Immature natural killer cell (primary cell): ENCODE data around the gene XG. TPM values are rescaled to one million over a fixed set of nuclear protein-coding genes. Genes with fewer than 3 reads are reported as not detected.
"Not testable (repeated sequence)": the region's sequence is repeated elsewhere in the genome, so short reads cannot be mapped to it uniquely, and the experiment has no call there.

ENCODE experiments used
- DNase-seq, 3 donors: peaks; one replicate each; pipeline ENCODE4 v3.0.0; 2022; ENCODE audit warnings: mixed read lengths in 1 of 3
- H3K27ac Mint-ChIP-seq, 6 donors: one replicate each; pipeline ENCODE4 v1.8.0; 2020; ENCODE audit warnings: mixed read lengths in 6 of 6, mild to moderate bottlenecking in 5 of 6, inconsistent platforms in 4 of 6, moderate library complexity in 3 of 6
- H3K27me3 Mint-ChIP-seq, 3 donors: one replicate each; pipeline ENCODE4 v1.8.0; 2020 to 2021; ENCODE audit warnings: low read depth in 3 of 3, mild to moderate bottlenecking in 3 of 3, mixed read lengths in 3 of 3, moderate library complexity in 3 of 3, inconsistent platforms in 1 of 3
- H3K36me3 Mint-ChIP-seq, 3 donors: one replicate each; pipeline ENCODE4 v1.8.0; 2020; ENCODE audit warnings: mixed read lengths in 3 of 3, inconsistent platforms in 2 of 3, mild to moderate bottlenecking in 2 of 3
- H3K4me1 Mint-ChIP-seq, 2 donors: one replicate each; pipeline ENCODE4 v1.8.0; 2020; ENCODE audit warnings: inconsistent platforms in 2 of 2, mild to moderate bottlenecking in 2 of 2, mixed read lengths in 2 of 2, moderate library complexity in 1 of 2
- H3K4me3 Mint-ChIP-seq, 5 donors: one replicate each; pipeline ENCODE4 v1.8.0; 2020; ENCODE audit warnings: mild to moderate bottlenecking in 5 of 5, mixed read lengths in 5 of 5, inconsistent platforms in 3 of 5, moderate library complexity in 3 of 5
- H3K9me3 Mint-ChIP-seq, 6 donors: one replicate each; pipeline ENCODE4 v1.8.0; 2020; ENCODE audit warnings: mild to moderate bottlenecking in 6 of 6, mixed read lengths in 6 of 6, inconsistent platforms in 4 of 6, moderate library complexity in 3 of 6
- polyA plus RNA-seq, 3 donors: library from polyadenylated mRNA; unstranded; fragments of 300-500 nt; fragmentation: Illumina TruSeq; gene quantifications; one replicate each; pipeline ENCODE4 v1.2.3, GENCODE V29; 2021

The XG gene
- polyA plus RNA-seq, 3 donors from 2014 or later, result not detected

DNA sequence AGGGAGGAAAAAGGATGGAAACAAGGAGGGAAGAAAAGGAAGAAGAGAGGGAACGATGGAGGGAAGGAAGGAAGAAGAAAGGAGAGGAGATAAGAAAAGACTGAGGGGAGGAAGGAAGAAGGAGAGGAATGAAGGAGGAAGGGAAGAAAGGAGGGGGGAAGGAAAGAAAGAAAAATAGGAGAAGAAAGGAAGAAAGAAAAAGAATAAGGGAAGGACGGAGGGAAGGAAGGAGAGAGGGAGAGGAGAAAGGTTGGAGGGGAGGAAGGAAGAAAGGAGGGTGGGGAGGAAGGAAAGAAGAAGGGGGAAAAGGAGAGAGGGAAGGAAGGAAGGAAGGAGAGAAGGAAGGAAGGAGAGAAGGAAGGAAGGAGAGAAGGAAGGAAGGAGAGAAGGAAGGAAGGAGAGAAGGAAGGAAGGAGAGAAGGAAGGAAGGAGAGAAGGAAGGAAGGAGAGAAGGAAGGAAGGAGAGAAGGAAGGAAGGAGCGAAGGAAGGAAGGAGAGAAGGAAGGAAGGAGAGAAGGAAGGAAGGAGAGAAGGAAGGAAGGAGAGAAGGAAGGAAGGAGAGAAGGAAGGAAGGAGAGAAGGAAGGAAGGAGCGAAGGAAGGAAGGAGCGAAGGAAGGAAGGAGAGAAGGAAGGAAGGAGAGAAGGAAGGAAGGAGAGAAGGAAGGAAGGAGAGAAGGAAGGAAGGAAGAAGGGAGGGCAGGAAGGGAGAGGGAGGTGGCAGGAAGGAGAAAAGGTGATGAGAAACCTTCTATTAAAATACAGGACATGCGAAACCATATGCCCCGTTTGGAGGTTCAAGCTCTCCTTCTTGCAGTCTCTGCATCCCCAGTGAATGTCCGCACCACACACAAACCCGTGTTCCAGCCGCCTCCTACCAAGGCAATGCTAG lies 21.6 kb downstream of the XG start:
- H3K27ac Mint-ChIP-seq, H3K36me3 Mint-ChIP-seq, H3K4me1 Mint-ChIP-seq, H3K4me3 Mint-ChIP-seq, H3K27me3 Mint-ChIP-seq, H3K9me3 Mint-ChIP-seq, DNase-seq: not testable (repeated sequence)

DNA sequence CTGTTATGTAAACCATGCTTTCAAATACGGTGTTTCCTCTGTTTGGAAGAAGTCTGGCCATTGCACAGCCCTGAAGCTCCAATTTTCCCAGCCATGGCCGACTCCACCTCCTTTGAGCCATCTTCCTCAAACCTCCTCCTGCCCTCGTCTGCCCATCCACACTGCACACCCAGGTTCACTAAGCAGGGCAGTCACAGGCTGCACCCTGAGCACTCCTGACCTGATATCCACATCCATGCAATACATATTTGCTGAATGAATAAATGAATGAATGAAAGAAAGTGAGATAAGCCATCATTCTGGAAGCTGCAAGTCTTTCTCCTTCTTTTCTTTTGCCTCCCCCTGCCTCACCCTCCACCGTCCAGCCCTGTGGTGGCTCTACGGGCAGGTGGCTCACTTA lies 22.2 kb downstream of the XG start:
- Mint-ChIP-seq H3K36me3 (peaks cover 0 to 5% (median 0%) of the 10 kb centered on the region in 3 donors), H3K4me1 (no peaks in the 10 kb centered on the region), H3K27me3 (peaks cover 0 to 5% (median 1%) of the 10 kb centered on the region in 3 donors), H3K27ac (peak overlapping the region in 1 of 6 donors; percentile 47), H3K9me3 (peaks cover 0 to 8% (median 0%) of the 10 kb centered on the region in 6 donors), H3K4me3 (no peak overlapping the region)
- DNase-seq, result no peak

DNA sequence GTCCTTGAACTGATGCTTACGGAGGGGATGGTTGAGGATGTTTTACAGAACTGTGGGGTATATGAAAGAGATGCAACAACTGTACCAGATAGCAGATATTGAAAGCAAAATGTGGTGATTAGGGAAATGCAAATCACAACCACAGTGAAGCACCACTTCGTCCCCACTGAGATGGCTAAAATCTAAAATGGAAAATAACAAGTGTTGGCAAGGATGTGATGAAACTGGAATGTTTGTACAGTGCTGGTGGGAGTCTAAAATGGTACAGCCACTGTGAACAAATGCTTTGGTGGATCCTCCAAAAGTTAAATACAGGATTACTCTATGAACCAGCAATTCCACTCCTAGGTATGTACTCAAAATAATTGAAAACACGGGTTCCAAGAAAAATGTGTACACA lies 22.9 kb downstream of the XG start:
- Mint-ChIP-seq H3K9me3 (peaks cover 0 to 8% (median 0%) of the 10 kb centered on the region in 6 donors), H3K36me3 (peaks cover 0 to 5% (median 0%) of the 10 kb centered on the region in 3 donors), H3K27ac (no peak overlapping the region), H3K4me3 (no peak overlapping the region), H3K27me3 (peaks cover 0 to 5% (median 1%) of the 10 kb centered on the region in 3 donors), H3K4me1 (no peaks in the 10 kb centered on the region)
- DNase-seq, result no peak

DNA sequence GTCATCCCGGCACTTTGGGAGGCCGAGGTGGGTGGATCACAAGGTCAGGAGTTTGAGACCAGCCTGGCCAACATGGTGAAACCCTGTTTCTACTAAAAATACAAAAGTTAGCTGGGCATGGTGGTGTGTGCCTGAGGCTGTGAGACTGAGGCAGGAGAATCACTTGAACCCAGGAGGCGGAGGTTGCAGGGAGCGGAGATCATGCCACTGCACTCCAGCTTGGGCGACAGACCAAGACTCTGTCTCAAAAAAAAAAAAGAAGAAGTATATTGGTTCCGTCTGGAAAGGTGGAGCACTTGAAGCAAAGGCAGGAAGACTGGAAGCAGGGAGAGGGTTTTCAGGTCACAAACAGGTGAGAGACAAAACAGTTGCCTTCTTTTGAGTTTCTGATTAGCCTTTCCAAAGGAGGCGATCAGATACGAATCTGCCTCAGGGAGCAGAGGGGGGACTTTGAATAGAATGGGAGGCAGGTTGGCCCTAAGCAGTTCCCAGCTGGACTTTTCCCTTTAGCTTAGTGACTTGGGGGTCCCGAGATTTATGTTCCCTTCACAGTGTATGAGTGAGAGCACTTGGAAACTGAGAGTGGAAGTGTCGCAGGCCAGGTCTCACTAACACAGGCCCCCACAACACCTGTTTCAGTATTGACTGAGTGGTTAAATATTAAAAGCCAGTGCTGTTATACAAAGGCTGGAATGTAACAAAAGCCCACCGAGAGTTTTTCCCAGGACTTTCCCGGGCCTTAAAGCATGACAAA lies 28.8 kb downstream of the XG start:
- not testable (repeated sequence) for H3K27ac Mint-ChIP-seq, H3K9me3 Mint-ChIP-seq, H3K4me3 Mint-ChIP-seq

DNA sequence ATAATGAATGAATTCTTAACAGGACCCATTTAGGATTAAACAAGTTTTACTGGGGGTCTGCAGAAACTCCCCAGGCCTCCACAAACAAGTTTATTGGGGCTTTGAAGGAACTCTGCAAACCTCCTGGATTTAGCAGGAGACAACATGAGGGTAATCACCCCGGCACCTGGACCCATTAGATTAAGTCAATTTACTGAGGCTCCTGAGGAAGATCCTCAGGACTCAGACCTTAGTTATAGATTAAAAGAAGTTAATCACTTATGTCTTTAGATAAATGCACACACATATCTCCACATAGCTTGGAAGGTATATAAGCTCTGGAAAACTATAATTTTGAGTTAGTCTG lies 29.4 kb downstream of the XG start:
- H3K4me3 Mint-ChIP-seq, result no peak overlapping the region
- no peak overlapping the region for H3K27ac Mint-ChIP-seq
- H3K36me3 Mint-ChIP-seq, result no peaks in the 10 kb centered on the region
- DNase-seq, result no peak
- H3K27me3 Mint-ChIP-seq, result peaks cover 0 to 3% (median 0%) of the 10 kb centered on the region in 3 donors
- no peaks in the 10 kb centered on the region for H3K9me3 Mint-ChIP-seq
- peaks cover 0 to 2% of the 10 kb centered on the region in 2 donors for H3K4me1 Mint-ChIP-seq

More for the DNA sequence above, 28.8 kb downstream of the XG start:
- not testable (repeated sequence) for DNase-seq, H3K27me3 Mint-ChIP-seq, H3K4me1 Mint-ChIP-seq, H3K36me3 Mint-ChIP-seq

DNA sequence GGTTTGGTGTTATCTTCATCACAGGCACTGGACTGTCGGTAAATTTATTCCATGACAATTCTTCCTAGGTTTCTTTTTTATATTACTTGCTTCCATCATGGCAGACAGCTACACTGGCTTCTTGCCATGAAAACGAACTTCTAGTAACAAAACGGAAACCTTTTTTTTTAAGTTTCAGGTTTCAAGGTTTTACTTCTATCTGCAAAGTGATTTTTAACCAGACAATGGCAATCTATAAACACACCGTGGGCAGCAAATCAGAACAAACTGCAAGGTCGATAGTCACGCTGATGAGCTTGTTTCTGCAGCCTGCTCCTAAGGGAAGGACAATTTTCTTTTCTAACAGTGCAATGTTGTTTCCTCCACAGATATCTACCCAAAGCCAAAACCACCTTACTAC lies 29.9 kb downstream of the XG start:
- H3K27ac Mint-ChIP-seq, result no peak overlapping the region
- H3K9me3 Mint-ChIP-seq, result no peaks in the 10 kb centered on the region
- no peak for DNase-seq
- peaks cover 0 to 3% (median 0%) of the 10 kb centered on the region in 3 donors for H3K27me3 Mint-ChIP-seq
- peaks cover 0 to 2% of the 10 kb centered on the region in 2 donors for H3K4me1 Mint-ChIP-seq
- H3K4me3 Mint-ChIP-seq, result no peak overlapping the region
- H3K36me3 Mint-ChIP-seq, result no peaks in the 10 kb centered on the region

DNA sequence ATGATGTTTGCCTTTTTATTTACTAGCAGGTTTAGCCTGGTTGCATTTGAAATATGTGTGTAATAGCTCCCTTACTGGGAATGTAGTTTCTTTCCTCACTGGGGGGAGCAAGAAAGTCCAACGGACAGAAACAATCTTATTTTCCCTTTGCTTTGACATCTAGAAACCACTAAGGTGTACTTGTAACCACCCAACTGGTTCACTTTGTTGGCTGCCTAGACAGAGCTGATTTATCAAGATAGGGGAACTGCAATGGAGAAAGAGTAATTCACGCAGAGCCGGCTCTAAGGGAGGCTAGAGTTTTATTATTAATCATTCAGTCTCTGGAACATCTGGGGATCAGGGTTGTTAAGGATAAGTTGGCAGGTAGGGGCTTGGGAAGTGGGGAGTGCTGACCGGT lies 30.3 kb downstream of the XG start:
- H3K4me3 Mint-ChIP-seq, result no peak overlapping the region
- peaks cover 0 to 3% (median 0%) of the 10 kb centered on the region in 3 donors for H3K27me3 Mint-ChIP-seq
- no peak for DNase-seq
- no peaks in the 10 kb centered on the region for H3K9me3 Mint-ChIP-seq
- H3K4me1 Mint-ChIP-seq, result peaks cover 0 to 2% of the 10 kb centered on the region in 2 donors
- no peaks in the 10 kb centered on the region for H3K36me3 Mint-ChIP-seq
- H3K27ac Mint-ChIP-seq, result no peak overlapping the region

DNA sequence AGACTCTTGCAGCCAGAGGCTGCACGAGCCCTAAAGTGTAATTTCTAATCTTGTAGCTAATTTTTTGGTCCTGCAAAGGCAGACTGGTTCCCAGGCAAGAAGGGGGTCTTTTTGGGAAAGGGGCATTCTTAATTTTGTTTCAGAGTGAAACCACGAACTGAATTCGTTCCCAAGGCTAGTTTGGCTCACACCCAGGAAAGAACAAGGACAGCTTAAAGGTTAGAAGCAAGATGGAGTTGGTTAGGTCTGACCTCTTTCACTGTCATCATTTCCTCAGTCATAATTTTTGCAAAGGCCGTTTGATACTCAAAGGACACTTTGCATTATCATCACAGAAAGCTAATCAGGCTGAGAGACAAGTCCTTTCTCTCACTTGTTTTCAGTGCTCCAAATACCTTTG lies 30.9 kb downstream of the XG start:
- Mint-ChIP-seq H3K27me3 (peaks cover 0 to 1% (median 0%) of the 10 kb centered on the region in 3 donors), H3K9me3 (no peaks in the 10 kb centered on the region), H3K36me3 (no peaks in the 10 kb centered on the region), H3K4me1 (peaks cover 0 to 2% of the 10 kb centered on the region in 2 donors), H3K4me3 (no peak overlapping the region), H3K27ac (no peak overlapping the region)
- no peak for DNase-seq

DNA sequence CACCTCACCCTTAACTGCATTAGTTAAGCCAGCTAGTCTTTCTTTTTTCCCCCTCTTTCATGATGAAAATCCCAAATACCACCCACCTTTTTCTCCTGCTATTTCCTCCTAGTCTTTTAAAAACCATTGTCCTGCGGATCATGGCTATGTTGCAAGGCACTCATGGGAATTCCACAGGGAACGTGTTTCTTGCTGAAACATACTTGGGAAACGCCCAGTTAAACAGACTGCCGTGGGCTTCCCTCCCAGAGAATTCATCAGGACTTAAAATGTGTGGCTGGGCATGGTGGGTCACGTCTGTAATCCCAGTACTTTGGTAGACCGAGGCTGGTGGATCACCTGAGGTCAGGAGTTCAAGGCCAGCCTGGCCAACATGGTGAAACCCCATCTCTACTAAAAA lies 32.2 kb downstream of the XG start:
- DNase-seq, result no peak
- Mint-ChIP-seq H3K27ac (no peak overlapping the region), H3K36me3 (no peaks in the 10 kb centered on the region), H3K4me3 (no peak overlapping the region), H3K9me3 (no peaks in the 10 kb centered on the region), H3K4me1 (peaks cover 0 to 2% of the 10 kb centered on the region in 2 donors), H3K27me3 (peaks cover 0 to 1% (median 0%) of the 10 kb centered on the region in 3 donors)

DNA sequence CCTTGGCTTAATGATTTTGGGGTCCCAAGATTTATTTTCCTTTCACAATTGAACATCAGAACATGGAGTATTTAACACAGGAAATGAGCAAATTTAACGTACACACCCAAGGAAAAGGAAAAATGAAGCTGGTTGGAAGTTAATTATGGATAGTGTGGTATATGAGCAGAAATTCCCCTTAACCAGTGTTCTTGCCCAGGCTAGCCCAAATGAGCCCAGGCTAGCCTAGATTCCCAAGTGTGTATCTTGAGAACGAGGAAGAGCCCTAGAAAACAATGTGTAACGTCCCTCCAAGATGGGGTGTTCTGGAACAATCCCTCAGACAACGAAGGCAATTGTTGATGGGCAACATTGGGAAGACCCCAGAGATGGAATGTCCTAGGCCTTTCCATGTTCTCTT lies 33.7 kb downstream of the XG start:
- no peak for DNase-seq
- H3K27me3 Mint-ChIP-seq, result peaks cover 0 to 2% (median 1%) of the 10 kb centered on the region in 3 donors

DNA sequence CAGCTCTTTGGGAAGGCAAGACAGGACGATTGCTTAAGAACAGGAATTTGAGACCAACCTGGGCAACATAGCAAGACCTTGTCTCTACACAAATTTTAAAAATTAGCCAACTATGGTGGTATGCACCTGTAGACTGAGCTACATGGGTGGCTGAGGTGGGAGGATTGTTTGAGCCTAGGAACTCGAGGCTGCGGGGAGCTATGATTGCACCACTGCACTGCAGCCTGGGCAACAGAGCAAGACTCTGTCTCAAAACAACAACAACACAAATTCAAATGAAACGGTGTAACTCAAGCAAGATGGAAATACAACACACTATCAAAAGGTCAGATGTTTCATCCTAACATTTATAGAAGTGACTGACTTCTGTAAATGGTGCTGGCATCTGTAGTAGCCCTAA lies 37.1 kb downstream of the XG start:
- Mint-ChIP-seq H3K9me3 (no peaks in the 10 kb centered on the region), H3K4me3 (no peak overlapping the region), H3K27me3 (peaks cover 0 to 5% (median 2%) of the 10 kb centered on the region in 3 donors), H3K36me3 (peaks cover 0 to 4% (median 0%) of the 10 kb centered on the region in 3 donors), H3K4me1 (no peaks in the 10 kb centered on the region), H3K27ac (no peak overlapping the region)
- no peak for DNase-seq

More for the DNA sequence above, 33.7 kb downstream of the XG start:
- Mint-ChIP-seq H3K9me3 (no peaks in the 10 kb centered on the region), H3K36me3 (no peaks in the 10 kb centered on the region), H3K27ac (no peak overlapping the region), H3K4me1 (peaks cover 0 to 2% of the 10 kb centered on the region in 2 donors), H3K4me3 (no peak overlapping the region)

DNA sequence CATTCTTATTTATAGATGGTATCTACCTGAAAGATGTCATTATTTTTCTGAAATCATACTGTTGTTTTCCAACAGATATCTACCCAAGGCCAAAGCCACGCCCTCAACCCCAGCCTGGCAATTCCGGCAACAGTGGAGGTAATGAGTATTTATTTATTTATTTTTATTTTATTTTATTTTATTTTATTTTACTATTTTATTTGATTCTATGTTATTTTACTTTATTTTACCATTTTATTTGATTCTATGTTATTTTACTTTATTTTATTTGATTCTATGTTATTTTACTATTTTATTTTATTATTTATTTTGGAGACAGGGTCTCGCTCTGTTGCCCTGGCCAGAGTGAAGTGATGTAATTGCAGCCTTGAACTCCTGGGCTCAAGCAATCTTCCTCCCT lies 37.7 kb downstream of the XG start:
- Mint-ChIP-seq H3K36me3 (peaks cover 0 to 4% (median 0%) of the 10 kb centered on the region in 3 donors), H3K27ac (no peak overlapping the region), H3K9me3 (no peaks in the 10 kb centered on the region), H3K4me1 (no peaks in the 10 kb centered on the region), H3K27me3 (peaks cover 0 to 5% (median 2%) of the 10 kb centered on the region in 3 donors), H3K4me3 (no peak overlapping the region)
- DNase-seq, result no peak

DNA sequence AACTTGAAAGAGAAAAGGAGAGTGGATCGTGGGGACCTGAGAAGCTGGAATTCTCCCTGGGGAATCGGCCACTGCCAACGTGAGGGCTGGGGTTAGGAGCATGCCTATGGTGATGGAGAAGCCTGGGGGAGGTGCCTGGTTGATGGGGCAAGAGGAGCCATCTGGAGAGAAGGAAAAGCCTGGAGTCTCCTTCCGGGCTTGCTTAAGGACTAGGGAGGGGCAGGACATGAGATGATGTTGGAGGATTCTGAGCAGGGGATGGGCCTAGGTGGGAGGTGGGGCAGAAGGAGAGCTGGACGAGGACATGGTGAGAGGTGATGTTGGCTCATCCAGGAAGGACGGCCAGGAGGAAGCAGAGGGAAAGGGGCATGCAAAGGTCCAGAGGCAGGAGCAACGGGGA lies 41.9 kb downstream of the XG start:
- Mint-ChIP-seq H3K27me3 (peaks cover 2 to 5% (median 3%) of the 10 kb centered on the region in 3 donors), H3K4me3 (no peak overlapping the region), H3K36me3 (peaks cover 0 to 4% (median 0%) of the 10 kb centered on the region in 3 donors), H3K9me3 (no peaks in the 10 kb centered on the region), H3K4me1 (no peaks in the 10 kb centered on the region), H3K27ac (no peak overlapping the region)
- DNase-seq, result no peak

DNA sequence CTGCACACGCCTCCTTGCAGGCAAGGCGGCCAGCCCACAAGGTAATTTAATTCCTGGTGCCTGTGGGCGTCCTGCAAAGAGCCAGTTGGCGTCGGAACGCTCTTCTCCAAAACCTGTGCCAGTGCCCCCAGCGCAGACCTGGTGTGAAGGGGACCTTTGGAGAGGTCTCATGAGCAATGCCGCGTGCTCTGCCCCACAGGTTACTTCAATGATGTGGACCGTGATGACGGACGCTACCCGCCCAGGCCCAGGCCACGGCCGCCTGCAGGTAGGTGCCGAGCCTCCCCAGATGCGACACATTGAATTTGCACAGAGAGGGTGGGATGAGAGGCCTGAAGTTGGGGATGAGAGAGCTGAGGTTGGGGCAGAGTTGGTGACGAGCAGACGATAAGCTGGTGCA lies 42.5 kb downstream of the XG start:
- H3K9me3 Mint-ChIP-seq, result no peaks in the 10 kb centered on the region
- no peak overlapping the region for H3K4me3 Mint-ChIP-seq
- peaks cover 0 to 4% (median 0%) of the 10 kb centered on the region in 3 donors for H3K36me3 Mint-ChIP-seq
- no peak overlapping the region for H3K27ac Mint-ChIP-seq
- peaks cover 0 to 5% (median 3%) of the 10 kb centered on the region in 3 donors for H3K27me3 Mint-ChIP-seq
- no peak for DNase-seq
- no peaks in the 10 kb centered on the region for H3K4me1 Mint-ChIP-seq
